Measurements from ENCODE around the gene LAMA4. TPM values are rescaled to one million over a fixed set of nuclear protein-coding genes. Genes with fewer than 3 reads are reported as not detected.
"Not testable (repeated sequence)": the region's sequence is repeated elsewhere in the genome, so short reads cannot be mapped to it uniquely, and the experiment has no call there.

Gene LAMA4
- total RNA-seq, 2 experiments from 2014 or later, result not detected

- no peak overlapping the region for H3K4me3 Mint-ChIP-seq
- H3K27ac Mint-ChIP-seq, result no peak overlapping the region
- H3K4me1 Mint-ChIP-seq (ENCODE audit: low read depth), result no peaks in the 10 kb centered on the region
- peaks cover 3% of the 10 kb centered on the region for H3K36me3 Mint-ChIP-seq
- no peak for DNase-seq
- H3K9me3 Mint-ChIP-seq, result peaks cover 8% of the 10 kb centered on the region
- H3K27me3 Mint-ChIP-seq, result peaks cover 6% of the 10 kb centered on the region
- CTCF ChIA-PET, result no interaction called here
- intact Hi-C loops (cut with micrococcal nuclease), result no loop called here
- POLR2A ChIA-PET, result no interaction called here
Measured at GRCh38 chr6:112106562-112106961, 147.8 kb downstream of the LAMA4 start.

GRCh38 chr6:112106026-112106425, 148.3 kb downstream of the LAMA4 start:
- H3K4me1 Mint-ChIP-seq (ENCODE audit: low read depth); H3K36me3 Mint-ChIP-seq; DNase-seq; H3K9me3 Mint-ChIP-seq; POLR2A ChIA-PET; H3K27me3 Mint-ChIP-seq; intact Hi-C loops (cut with micrococcal nuclease); H3K4me3 Mint-ChIP-seq; H3K27ac Mint-ChIP-seq; CTCF ChIA-PET: not testable (repeated sequence)

- no peaks in the 10 kb centered on the region for H3K4me1 Mint-ChIP-seq (ENCODE audit: low read depth)
- DNase-seq, result no peak
- no peaks in the 10 kb centered on the region for H3K27me3 Mint-ChIP-seq
- ChIA-PET POLR2A (no interaction called here), CTCF (interaction anchor here (1.7 to 2.0 kb wide), 2 partner anchors 13 to 63 kb away, joined by 6 read pairs; partner anchors contain the start of genes FAM229B and TUBE1)
- peaks cover 5% of the 10 kb centered on the region for H3K9me3 Mint-ChIP-seq
- H3K36me3 Mint-ChIP-seq, result peaks cover 7% of the 10 kb centered on the region
- no peak overlapping the region for H3K27ac Mint-ChIP-seq
- intact Hi-C loops (cut with micrococcal nuclease), result no loop called here
- no peak overlapping the region for H3K4me3 Mint-ChIP-seq
Measured at GRCh38 chr6:112100561-112100960, 153.8 kb downstream of the LAMA4 start.

- H3K36me3 Mint-ChIP-seq, result peaks cover 5% of the 10 kb centered on the region
- ChIA-PET POLR2A (no interaction called here), CTCF (no interaction called here)
- H3K9me3 Mint-ChIP-seq, result no peaks in the 10 kb centered on the region
- no peaks in the 10 kb centered on the region for H3K4me1 Mint-ChIP-seq (ENCODE audit: low read depth)
- no peak overlapping the region for H3K27ac Mint-ChIP-seq
- intact Hi-C loops (cut with micrococcal nuclease), result no loop called here
- H3K27me3 Mint-ChIP-seq, result peaks cover 5% of the 10 kb centered on the region
- DNase-seq, result no peak
- H3K4me3 Mint-ChIP-seq, result no peak overlapping the region
Measured at GRCh38 chr6:112096901-112097300, 157.5 kb downstream of the LAMA4 start.

GRCh38 chr6:112087916-112088315, 166.5 kb downstream of the LAMA4 start:
- Mint-ChIP-seq H3K9me3 (no peaks in the 10 kb centered on the region), H3K27me3 (peaks cover 11% of the 10 kb centered on the region), H3K27ac (no peak overlapping the region), H3K4me1 (ENCODE audit: low read depth) (peaks cover 9% of the 10 kb centered on the region), H3K4me3 (no peak overlapping the region), H3K36me3 (peaks cover 9% of the 10 kb centered on the region)
- ChIA-PET POLR2A (interaction anchor here (0.8 to 1.9 kb wide), 6 partner anchors 71 to 1908 kb away, joined by 3 to 9 read pairs (median 4); partner anchors contain the start of genes CDC40 and REV3L), CTCF (interaction anchor here (0.5 to 6.7 kb wide), 14 partner anchors 13 to 829 kb away, joined by 3 to 133 read pairs (median 6); partner anchors contain the start of gene TRAF3IP2)
- intact Hi-C loops (cut with micrococcal nuclease), result loop anchor here (1.0 to 10.0 kb wide), 12 partner anchors 29 to 1771 kb away; partner anchors contain the start of genes CDK19, FYN and REV3L
- DNase-seq, result no peak

GRCh38 chr6:112087136-112087911, 167.0 kb downstream of the LAMA4 start, which contains the start of the genes FAM229B and TUBE1:
Gene FAM229B, plus strand, starts transcription at chr6:112087591. Its CDS starts 11,693 bp downstream, at chr6:112099284.
Gene TUBE1, minus strand, starts transcription at chr6:112087482. Its CDS starts 48 bp downstream, at chr6:112087434.
- Mint-ChIP-seq H3K27ac (no peak within 1 kb of the TSS), H3K4me1 (ENCODE audit: low read depth) (peaks cover 9% of the 10 kb centered on the region), H3K27me3 (peaks cover 11% of the 10 kb centered on the region), H3K9me3 (no peaks in the 10 kb centered on the region), H3K4me3 (no peak within 1 kb of the TSS), H3K36me3 (peaks cover 12% of the 10 kb centered on the region)
- intact Hi-C loops (cut with micrococcal nuclease), result loop anchor here (1.0 to 10.0 kb wide), 12 partner anchors 29 to 1771 kb away; partner anchors contain the start of genes CDK19, FYN and REV3L
- CTCF ChIA-PET, result interaction anchor here (0.9 to 6.7 kb wide), 21 partner anchors 13 to 1772 kb away, joined by 3 to 133 read pairs (median 6); partner anchors contain the start of gene TRAF3IP2
- peak; percentile 94 for DNase-seq
- POLR2A ChIA-PET, result interaction anchor here (0.8 to 1.9 kb wide), 10 partner anchors 11 to 1907 kb away, joined by 3 to 9 read pairs (median 3); partner anchors contain the start of genes CDC40, REV3L and TRAF3IP2

GRCh38 chr6:112086744-112087135, 167.6 kb downstream of the LAMA4 start:
- Mint-ChIP-seq H3K27ac (no peak overlapping the region), H3K4me3 (no peak overlapping the region), H3K36me3 (peaks cover 14% of the 10 kb centered on the region), H3K4me1 (ENCODE audit: low read depth) (peaks cover 9% of the 10 kb centered on the region), H3K27me3 (peaks cover 10% of the 10 kb centered on the region), H3K9me3 (no peaks in the 10 kb centered on the region)
- POLR2A ChIA-PET, result interaction anchor here (0.8 to 1.9 kb wide), 9 partner anchors 11 to 827 kb away, joined by 3 to 9 read pairs (median 3); partner anchors contain the start of genes REV3L and TRAF3IP2
- no peak for DNase-seq
- intact Hi-C loops (cut with micrococcal nuclease), result loop anchor here (1.0 to 10.0 kb wide), 12 partner anchors 30 to 1772 kb away; partner anchors contain the start of genes CDK19, FYN and REV3L
- CTCF ChIA-PET, result interaction anchor here (1.0 to 6.7 kb wide), 19 partner anchors 14 to 1772 kb away, joined by 3 to 133 read pairs (median 8); a partner anchor contains a TSS

GRCh38 chr6:112085286-112086065, 168.9 kb downstream of the LAMA4 start:
- H3K36me3 Mint-ChIP-seq, result peaks cover 19% of the 10 kb centered on the region
- no peaks in the 10 kb centered on the region for H3K9me3 Mint-ChIP-seq
- ChIA-PET CTCF (interaction anchor here (0.7 to 6.7 kb wide), 12 partner anchors 12 to 827 kb away, joined by 3 to 133 read pairs (median 9); a partner anchor contains a TSS), POLR2A (no interaction called here)
- peaks cover 9% of the 10 kb centered on the region for H3K27me3 Mint-ChIP-seq
- peak overlapping the region; percentile 50 for H3K4me3 Mint-ChIP-seq
- DNase-seq, result no peak
- no peak overlapping the region for H3K27ac Mint-ChIP-seq
- intact Hi-C loops (cut with micrococcal nuclease), result loop anchor here (2.0 to 10.0 kb wide), 7 partner anchors 31 to 1773 kb away; partner anchors contain the start of gene CDK19
- peaks cover 9% of the 10 kb centered on the region for H3K4me1 Mint-ChIP-seq (ENCODE audit: low read depth)

- H3K27me3 Mint-ChIP-seq, result no peaks in the 10 kb centered on the region
Measured at GRCh38 chr6:112081569-112081968, 172.8 kb downstream of the LAMA4 start.

GRCh38 chr6:112066606-112067005, 187.8 kb downstream of the LAMA4 start:
- H3K4me1 Mint-ChIP-seq (ENCODE audit: low read depth), result no peaks in the 10 kb centered on the region
- CTCF ChIA-PET, result no interaction called here
- H3K9me3 Mint-ChIP-seq, result no peaks in the 10 kb centered on the region

More at GRCh38 chr6:112081569-112081968, 172.8 kb downstream of the LAMA4 start:
- DNase-seq, result no peak
- Mint-ChIP-seq H3K9me3 (no peaks in the 10 kb centered on the region), H3K36me3 (peaks cover 27% of the 10 kb centered on the region), H3K4me3 (no peak overlapping the region), H3K4me1 (ENCODE audit: low read depth) (peaks cover 9% of the 10 kb centered on the region), H3K27ac (no peak overlapping the region)
- CTCF ChIA-PET, result interaction anchor here (1.8 kb wide), 1 partner anchor 82 kb away, joined by 9 read pairs; no protein-coding TSS in a partner anchor
- POLR2A ChIA-PET, result no interaction called here
- intact Hi-C loops (cut with micrococcal nuclease), result loop anchor here (10.0 kb wide), 1 partner anchor 203 kb away; no protein-coding TSS in a partner anchor

GRCh38 chr6:112065426-112065986, 188.9 kb downstream of the LAMA4 start:
- no peaks in the 10 kb centered on the region for H3K27me3 Mint-ChIP-seq
- ChIA-PET POLR2A (no interaction called here), CTCF (interaction anchor here (1.7 kb wide), 1 partner anchor 98 kb away, joined by 4 read pairs; no protein-coding TSS in a partner anchor)
- DNase-seq, result no peak
- intact Hi-C loops (cut with micrococcal nuclease), result no loop called here
- no peaks in the 10 kb centered on the region for H3K4me1 Mint-ChIP-seq (ENCODE audit: low read depth)
- H3K27ac Mint-ChIP-seq, result no peak overlapping the region
- no peak overlapping the region for H3K4me3 Mint-ChIP-seq
- H3K9me3 Mint-ChIP-seq, result no peaks in the 10 kb centered on the region
- H3K36me3 Mint-ChIP-seq, result peaks cover 3% of the 10 kb centered on the region

More at GRCh38 chr6:112066606-112067005, 187.8 kb downstream of the LAMA4 start:
- Mint-ChIP-seq H3K27me3 (no peaks in the 10 kb centered on the region), H3K27ac (no peak overlapping the region), H3K36me3 (peaks cover 3% of the 10 kb centered on the region), H3K4me3 (no peak overlapping the region)
- no peak for DNase-seq
- POLR2A ChIA-PET, result no interaction called here
- intact Hi-C loops (cut with micrococcal nuclease), result no loop called here
